Esophagus mucosa (tissue), 1 donor: Measurements from ENCODE around the gene PNPT1. TPM values are rescaled to one million over a fixed set of nuclear protein-coding genes. Genes with fewer than 3 reads are reported as not detected.
"Not testable (repeated sequence)": the region's sequence is repeated elsewhere in the genome, so short reads cannot be mapped to it uniquely, and the experiment has no call there.

Experiments used
- ATAC-seq: fragments of 200-7000 bp; cut with Tn5 transposase; one replicate; pipeline ENCODE4 v1.9.1; 2020
- total RNA-seq: library from RNA; stranded (reverse); gene quantifications from one replicate; pipeline ENCODE4 v1.2.4, GENCODE V29; 2023
- donor health status: DM: yes; HTN: yes; CAD: no.

Gene PNPT1
- total RNA-seq, 1 donor from 2014 or later = 18.4 TPM

DNA sequence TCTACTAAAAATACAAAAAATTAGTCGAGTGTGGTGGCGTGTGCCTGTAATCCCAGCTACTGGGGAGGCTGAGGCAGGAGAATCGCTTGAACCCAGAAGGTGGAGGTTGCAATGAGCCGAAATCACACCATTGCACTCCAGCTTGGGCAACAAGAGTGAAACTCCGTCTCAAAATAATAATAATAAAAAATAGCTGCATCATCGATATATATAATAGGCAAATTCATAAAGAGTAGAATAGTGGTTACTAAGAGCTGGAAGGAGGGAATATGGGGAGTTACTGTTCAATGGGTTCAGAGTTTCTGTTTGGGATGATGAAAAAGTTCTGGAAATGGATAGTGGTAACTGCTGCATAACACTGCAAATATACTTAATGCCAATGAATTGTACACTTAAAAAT, 96.8 kb downstream of the PNPT1 start:
- ATAC-seq = not testable (repeated sequence)

DNA sequence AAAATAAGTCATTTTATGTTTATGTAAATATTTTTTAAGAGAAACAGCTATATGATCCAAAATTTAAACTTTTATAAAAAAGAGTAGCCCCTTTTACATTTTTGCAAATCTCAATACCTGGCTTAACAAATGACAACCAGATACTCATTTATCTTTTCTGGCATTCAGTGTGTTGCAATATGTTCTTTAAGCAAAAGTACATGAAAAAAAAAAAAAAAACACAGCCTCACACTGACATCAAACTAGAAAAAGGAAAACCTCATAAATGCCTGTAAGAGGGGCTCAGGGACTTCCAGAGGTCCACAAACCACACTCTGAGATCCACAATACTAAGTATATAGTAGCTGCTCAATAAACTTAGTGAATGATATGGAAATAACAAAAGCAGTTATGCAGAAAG, 98.1 kb downstream of the PNPT1 start:
- no peak for ATAC-seq

DNA sequence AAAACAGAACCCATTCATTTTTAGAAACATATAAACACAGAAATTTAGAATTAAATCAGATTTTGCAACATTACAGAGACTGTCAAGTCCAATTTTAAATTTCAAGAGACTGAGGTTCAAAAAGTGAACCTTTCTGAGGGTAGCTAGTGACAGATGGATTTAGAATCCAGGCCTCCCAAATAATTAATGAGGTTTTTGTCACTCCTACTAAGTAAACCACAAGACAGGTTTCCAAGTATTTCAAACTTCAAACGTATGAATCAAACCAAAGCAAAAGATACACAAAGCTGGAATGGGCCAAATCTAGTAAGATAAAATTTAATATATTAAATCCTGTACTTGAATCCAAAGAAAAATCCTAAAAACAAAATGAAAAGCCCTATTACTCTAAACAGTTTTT, 101.5 kb downstream of the PNPT1 start:
- ATAC-seq = no peak

DNA sequence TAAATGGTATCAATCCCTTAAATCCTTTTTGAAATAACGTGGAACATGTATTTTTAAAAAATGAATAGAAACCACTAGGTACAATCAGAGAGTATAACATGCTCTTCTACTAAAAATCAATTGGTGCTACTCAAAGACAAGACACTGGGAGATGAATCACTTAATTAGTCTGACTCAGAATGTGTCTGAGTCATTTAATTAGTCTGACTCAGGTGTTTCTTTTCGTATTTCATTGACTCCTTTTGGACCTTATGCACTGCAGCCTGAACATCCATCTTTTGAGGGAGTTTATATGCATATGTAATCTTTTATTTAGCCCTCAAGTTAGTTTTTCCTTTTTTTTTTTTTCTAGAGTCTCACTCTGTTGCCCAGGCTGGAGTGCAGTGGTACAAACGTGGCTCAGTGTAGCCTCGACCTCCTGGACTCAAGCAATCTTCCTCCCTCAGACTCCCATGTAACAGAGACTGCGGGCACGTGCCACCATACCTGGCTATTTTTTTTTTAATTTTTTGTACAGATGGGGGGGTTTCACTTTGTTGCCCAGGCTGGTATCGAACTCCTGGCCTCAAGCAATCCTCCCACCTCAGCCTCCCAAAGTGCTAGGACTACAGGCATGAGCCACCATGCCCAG, 102.7 kb downstream of the PNPT1 start:
- ATAC-seq = peak; percentile 94

DNA sequence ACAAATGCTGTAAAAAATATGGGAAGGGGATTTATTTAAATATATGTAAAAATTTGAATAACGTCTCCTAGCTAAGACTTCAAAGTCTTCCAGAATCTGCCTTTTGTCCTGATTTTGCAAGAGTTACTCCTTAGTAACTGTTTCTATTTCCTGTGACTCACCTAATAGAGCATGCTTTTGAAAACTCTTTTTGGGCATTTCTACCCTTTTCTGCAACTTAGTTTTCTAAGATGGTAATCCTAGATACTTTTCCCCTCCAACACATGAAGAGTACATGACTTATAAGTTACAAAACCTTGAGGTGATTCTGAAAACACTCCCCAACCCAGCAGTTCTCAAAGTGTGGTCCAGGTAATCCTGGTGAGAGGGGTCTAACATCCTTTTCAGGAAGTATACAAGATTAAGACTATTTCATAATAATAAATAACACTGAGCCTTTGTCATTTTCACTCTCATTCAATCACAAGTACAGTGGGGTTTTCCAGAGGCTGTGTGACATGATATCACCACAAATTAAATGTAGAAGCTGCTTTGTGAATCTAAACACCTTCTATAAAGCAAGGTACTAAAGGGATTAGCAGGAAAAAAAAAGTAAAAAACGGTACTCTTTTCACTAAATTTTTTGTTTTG, 108.1 kb downstream of the PNPT1 start:
- ATAC-seq = no peak

Other genes with a start within 250 kb of the PNPT1 start
- gene CFAP36, start 174.1 kb downstream of the PNPT1 start, total RNA-seq = 15.9 TPM
- gene PPP4R3B, start 76.2 kb downstream of the PNPT1 start, total RNA-seq = 42.8 TPM
- gene EFEMP1, start 229.9 kb upstream of the PNPT1 start, total RNA-seq = 12.7 TPM